ENCODE data around the gene COL13A1. TPM values are rescaled to one million over a fixed set of nuclear protein-coding genes. Genes with fewer than 3 reads are reported as not detected.

Gene COL13A1
- total RNA-seq, 1 experiment from 2014 or later = 5.9 TPM

DNA sequence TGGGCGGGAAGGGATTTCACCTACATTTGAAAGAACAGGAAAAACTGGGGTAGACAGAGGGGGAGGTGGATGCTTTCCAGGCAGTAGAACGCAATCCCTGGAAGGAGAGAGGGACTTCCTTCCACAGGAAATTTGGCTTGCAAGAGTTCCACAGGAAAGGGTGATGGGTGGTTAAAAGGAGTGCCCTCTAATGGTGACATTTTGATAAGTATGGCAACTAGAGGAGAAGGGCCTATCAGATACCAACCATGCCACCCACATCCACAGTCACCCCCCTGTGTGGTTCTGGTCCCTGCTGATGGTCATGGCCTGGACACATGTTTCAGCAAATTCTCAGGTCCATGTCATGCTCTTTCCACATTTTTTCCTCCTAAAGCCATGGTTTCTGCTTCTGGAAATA is 27.1 kb upstream of the COL13A1 start:
- RAD21 ChIA-PET (ENCODE audit: low non-redundant PET in 1 of 2, low total read pairs in 2 of 2, uncharacterized antibody in 2 of 2, unreplicated experiment in 2 of 2) = no interaction called here
- BruUV-seq (replicated peaks) = no TSS peak
- Histone ChIP-seq H3K4me1 (ENCODE audit: control insufficient read depth in 1 of 2, insufficient read depth in 2 of 2, low read length in 2 of 2) (peaks cover 7 to 11% of the 10 kb centered on the region in 2 experiments), H3K9me2 (ENCODE audit: insufficient read depth) (no peaks in the 10 kb centered on the region), H3K9me3 (ENCODE audit: control insufficient read depth in 1 of 2, insufficient read depth in 1 of 2, low read depth in 1 of 2, low read length in 2 of 2) (no peaks in the 10 kb centered on the region; a peak in 1 of 4 replicates), H3K27ac (ENCODE audit: low read depth, low read length) (no peak overlapping the region), H3K27me3 (ENCODE audit: insufficient read depth, low read length) (peaks cover 3% of the 10 kb centered on the region; the same call in 1 of the 2 replicates), H4K20me1 (ENCODE audit: insufficient read depth) (no peaks in the 10 kb centered on the region), H3K4me2 (ENCODE audit: low read length) (no peak overlapping the region), H3K79me2 (ENCODE audit: insufficient read depth, low read length) (no peaks in the 10 kb centered on the region), H2AFZ (ENCODE audit: low read depth, low read length, poor library complexity, severe bottlenecking) (no peak overlapping the region), H3K36me3 (ENCODE audit: control insufficient read depth in 1 of 2, insufficient read depth in 2 of 2, low read length in 2 of 2) (no peaks in the 10 kb centered on the region), H3K4me3 (replicated peaks in 1 of 2; ENCODE audit: low read depth in 1 of 2, low read length in 2 of 2) (no peak overlapping the region), H3K9ac (ENCODE audit: low read length) (no peak overlapping the region)
- ATAC-seq = peak; percentile 69
- POLR2A ChIA-PET = no interaction called here
- intact Hi-C loops (cut with micrococcal nuclease) = no loop called here
- CTCF ChIA-PET = interaction anchor here (1.5 to 2.0 kb wide), 2 partner anchors 12 to 27 kb away, joined by 4 to 7 read pairs; no protein-coding TSS in a partner anchor
- DNase-seq (ENCODE audit: low read depth, low spot score) = no peak
- no peak for TF ChIP-seq RAD21 (IDR thresholded peaks at IDR 0.05; ENCODE audit: low read depth)
- TF ChIP-seq, protein P1, sequence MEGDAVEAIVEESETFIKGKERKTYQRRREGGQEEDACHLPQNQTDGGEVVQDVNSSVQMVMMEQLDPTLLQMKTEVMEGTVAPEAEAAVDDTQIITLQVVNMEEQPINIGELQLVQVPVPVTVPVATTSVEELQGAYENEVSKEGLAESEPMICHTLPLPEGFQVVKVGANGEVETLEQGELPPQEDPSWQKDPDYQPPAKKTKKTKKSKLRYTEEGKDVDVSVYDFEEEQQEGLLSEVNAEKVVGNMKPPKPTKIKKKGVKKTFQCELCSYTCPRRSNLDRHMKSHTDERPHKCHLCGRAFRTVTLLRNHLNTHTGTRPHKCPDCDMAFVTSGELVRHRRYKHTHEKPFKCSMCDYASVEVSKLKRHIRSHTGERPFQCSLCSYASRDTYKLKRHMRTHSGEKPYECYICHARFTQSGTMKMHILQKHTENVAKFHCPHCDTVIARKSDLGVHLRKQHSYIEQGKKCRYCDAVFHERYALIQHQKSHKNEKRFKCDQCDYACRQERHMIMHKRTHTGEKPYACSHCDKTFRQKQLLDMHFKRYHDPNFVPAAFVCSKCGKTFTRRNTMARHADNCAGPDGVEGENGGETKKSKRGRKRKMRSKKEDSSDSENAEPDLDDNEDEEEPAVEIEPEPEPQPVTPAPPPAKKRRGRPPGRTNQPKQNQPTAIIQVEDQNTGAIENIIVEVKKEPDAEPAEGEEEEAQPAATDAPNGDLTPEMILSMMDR (IDR thresholded peaks at IDR 0.05 in 2 of 3, conservative IDR thresholded peaks at IDR 0.05 in 1 of 3; ENCODE audit: borderline replicate concordance in 1 of 3, insufficient read depth in 1 of 3, low read depth in 2 of 3, low read length in 2 of 3) = peak in 1 of 3 experiments; percentile 14; a peak in 3 of 6 replicates

DNA sequence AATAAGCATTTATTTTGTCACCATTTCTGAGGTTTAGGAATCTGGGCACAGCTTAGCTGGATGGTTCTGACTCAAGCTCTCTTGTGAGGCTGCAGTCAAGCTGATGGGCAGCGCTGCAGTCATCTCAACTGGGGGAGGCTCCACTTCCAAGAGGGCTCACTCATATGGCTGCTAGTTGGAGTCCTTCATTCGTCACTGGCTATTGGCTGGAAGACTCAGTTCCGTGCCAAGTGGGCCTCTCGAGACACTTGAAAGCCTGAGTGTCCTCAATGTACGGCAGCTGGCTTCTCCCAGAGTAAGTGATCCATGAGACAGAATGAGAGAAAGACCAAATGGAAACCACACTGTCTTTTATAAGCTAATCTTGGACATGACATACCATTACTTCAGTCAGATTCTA is 21.6 kb upstream of the COL13A1 start:
- TF ChIP-seq YY1 (IDR thresholded peaks at IDR 0.05; ENCODE audit: extremely low read depth, insufficient replicate concordance, low read depth, low read length) (no peak), SP1 (IDR thresholded peaks at IDR 0.05; ENCODE audit: low read depth) (no peak), CEBPB (IDR thresholded peaks at IDR 0.05; ENCODE audit: low read depth) (no peak)
- TF ChIP-seq, protein P2, sequence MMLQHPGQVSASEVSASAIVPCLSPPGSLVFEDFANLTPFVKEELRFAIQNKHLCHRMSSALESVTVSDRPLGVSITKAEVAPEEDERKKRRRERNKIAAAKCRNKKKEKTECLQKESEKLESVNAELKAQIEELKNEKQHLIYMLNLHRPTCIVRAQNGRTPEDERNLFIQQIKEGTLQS (IDR thresholded peaks at IDR 0.05) = no peak
- Histone ChIP-seq H3K4me3 (replicated peaks in 1 of 2; ENCODE audit: low read depth in 1 of 2, low read length in 2 of 2) (no peak overlapping the region), H3K36me3 (ENCODE audit: control insufficient read depth in 1 of 2, insufficient read depth in 2 of 2, low read length in 2 of 2) (no peaks in the 10 kb centered on the region), H3K4me1 (ENCODE audit: control insufficient read depth in 1 of 2, insufficient read depth in 2 of 2, low read length in 2 of 2) (no peaks in the 10 kb centered on the region), H3K4me2 (ENCODE audit: low read length) (no peak overlapping the region), H4K20me1 (ENCODE audit: insufficient read depth) (no peaks in the 10 kb centered on the region), H3K79me2 (ENCODE audit: insufficient read depth, low read length) (no peaks in the 10 kb centered on the region), H3K9me3 (ENCODE audit: control insufficient read depth in 1 of 2, insufficient read depth in 1 of 2, low read depth in 1 of 2, low read length in 2 of 2) (no peaks in the 10 kb centered on the region), H3K27me3 (ENCODE audit: insufficient read depth, low read length) (peaks cover 30% of the 10 kb centered on the region), H3K9me2 (ENCODE audit: insufficient read depth) (no peaks in the 10 kb centered on the region), H3K9ac (ENCODE audit: low read length) (no peak overlapping the region), H2AFZ (ENCODE audit: low read depth, low read length, poor library complexity, severe bottlenecking) (no peak overlapping the region), H3K27ac (ENCODE audit: low read depth, low read length) (no peak overlapping the region)
- RAD21 ChIA-PET (ENCODE audit: low non-redundant PET in 1 of 2, low total read pairs in 2 of 2, uncharacterized antibody in 2 of 2, unreplicated experiment in 2 of 2) = no interaction called here
- intact Hi-C loops (cut with micrococcal nuclease) = no loop called here
- BruUV-seq (replicated peaks) = no TSS peak
- POLR2A ChIA-PET = no interaction called here
- CTCF ChIA-PET = interaction anchor here (2.3 kb wide), 1 partner anchor 9 kb away, joined by 12 read pairs; no protein-coding TSS in a partner anchor
- ATAC-seq = no peak
- no peak for DNase-seq (ENCODE audit: low read depth, low spot score)
